ENCODE data around the gene DDAH1. TPM values are rescaled to one million over a fixed set of nuclear protein-coding genes. Genes with fewer than 3 reads are reported as not detected.

Gene DDAH1
- total and polyA plus RNA-seq, 2 donors (not counting 3 experiments of a cell fraction or from before 2014, with no cell fraction given) = 44.0 to 75.2 TPM

GRCh38 chr1:85339656-85340399 lies 125.1 kb downstream of the DDAH1 start:
- Histone ChIP-seq H3K27me3 (ENCODE audit: control insufficient read depth in 2 of 2, insufficient read depth in 2 of 2, low read length in 2 of 2) (no peaks in the 10 kb centered on the region), H3K4me1 (ENCODE audit: control insufficient read depth, extremely low read depth, insufficient read depth, low read length) (peaks cover 71% of the 10 kb centered on the region), H2AFZ (ENCODE audit: low read depth, low read length) (no peak overlapping the region), H3K79me2 (ENCODE audit: control insufficient read depth, insufficient read depth, low read length) (peaks cover 39% of the 10 kb centered on the region), H4K20me1 (replicated peaks; ENCODE audit: control insufficient read depth, extremely low read depth, insufficient read depth, low read length) (no peaks in the 10 kb centered on the region), H3K9me1 (replicated peaks; ENCODE audit: control insufficient read depth, extremely low read depth, insufficient read depth, low read length) (no peaks in the 10 kb centered on the region), H3K4me2 (ENCODE audit: insufficient read depth, low read length) (peak overlapping the region; percentile 3), H3K9ac (replicated peaks; ENCODE audit: extremely low read depth, insufficient read depth, low read length) (peak overlapping the region; percentile 11), H3K36me3 (ENCODE audit: control insufficient read depth in 2 of 2, extremely low read depth in 1 of 2, insufficient read depth in 2 of 2, low read length in 2 of 2) (no peaks in the 10 kb centered on the region), H3K9me3 (replicated peaks; ENCODE audit: control insufficient read depth, insufficient read depth, low read length) (no peaks in the 10 kb centered on the region), H3K27ac (ENCODE audit: insufficient read depth, low read depth, low read length) (peak overlapping the region; percentile 99), H3K4me3 (replicated peaks in 1 of 3; ENCODE audit: insufficient read depth in 1 of 3, low read depth in 1 of 3, low read length in 3 of 3) (no peak overlapping the region)
- TF ChIP-seq POLR2AphosphoS5 (IDR thresholded peaks at IDR 0.05; ENCODE audit: insufficient read depth, low read depth, low read length) (peak; percentile 1), EZH2 (IDR thresholded peaks at IDR 0.05; ENCODE audit: borderline replicate concordance, low read depth, low read length, severe bottlenecking) (no peak)
- FAIRE-seq (no peak), DNase-seq (ENCODE audit: low read depth, low spot score) (no peak)
- ChIA-PET CTCF (interaction anchor here (0.6 to 5.0 kb wide), 8 partner anchors 10 to 240 kb away, joined by 3 to 55 read pairs (median 4); partner anchors contain the start of gene C1orf52), POLR2A (interaction anchor here (0.6 to 2.1 kb wide), 4 partner anchors 10 to 242 kb away, joined by 3 to 10 read pairs (median 4); no protein-coding TSS in a partner anchor)
- dilution Hi-C loops (cut with MboI; ENCODE audit: extremely low pct_ligation_motif_present, low sequenced_read_pairs) = no loop called here
- intact Hi-C loops (cut with micrococcal nuclease) = no loop called here
- BruUV-seq (replicated peaks) = TSS peak; percentile 19

GRCh38 chr1:85339089-85339488 lies 125.9 kb downstream of the DDAH1 start:
- ChIA-PET POLR2A (interaction anchor here (0.6 to 1.4 kb wide), 4 partner anchors 9 to 243 kb away, joined by 3 to 10 read pairs (median 3); no protein-coding TSS in a partner anchor), CTCF (interaction anchor here (0.6 to 2.6 kb wide), 6 partner anchors 9 to 241 kb away, joined by 3 to 12 read pairs (median 4); partner anchors contain the start of gene C1orf52)
- intact Hi-C loops (cut with micrococcal nuclease) = no loop called here
- peaks cover 72% of the 10 kb centered on the region for H3K4me1 ChIP-seq (ENCODE audit: control insufficient read depth, extremely low read depth, insufficient read depth, low read length)
- no peaks in the 10 kb centered on the region for H4K20me1 ChIP-seq (replicated peaks; ENCODE audit: control insufficient read depth, extremely low read depth, insufficient read depth, low read length)
- TF ChIP-seq POLR2A (IDR thresholded peaks at IDR 0.05; ENCODE audit: low read depth, low read length) (no peak), JUN (IDR thresholded peaks at IDR 0.05; ENCODE audit: borderline replicate concordance, insufficient read depth, insufficient read length, low read depth) (peak; percentile 99), FOS (IDR thresholded peaks at IDR 0.05; ENCODE audit: borderline replicate concordance, insufficient read depth, low read length) (peak; percentile 94), GATA2 (IDR thresholded peaks at IDR 0.05; ENCODE audit: insufficient read depth, insufficient read length, low read depth, low read length) (peak; percentile 76)
- peak overlapping the region; percentile 11 for H3K9ac ChIP-seq (replicated peaks; ENCODE audit: extremely low read depth, insufficient read depth, low read length)
- H3K4me2 ChIP-seq (ENCODE audit: insufficient read depth, low read length) = peak overlapping the region; percentile 3
- BruUV-seq (replicated peaks) = no TSS peak
- H2AFZ ChIP-seq (ENCODE audit: low read depth, low read length) = no peak overlapping the region
- no peaks in the 10 kb centered on the region for H3K36me3 ChIP-seq (ENCODE audit: control insufficient read depth in 2 of 2, extremely low read depth in 1 of 2, insufficient read depth in 2 of 2, low read length in 2 of 2)
- dilution Hi-C loops (cut with MboI; ENCODE audit: extremely low pct_ligation_motif_present, low sequenced_read_pairs) = no loop called here
- peak overlapping the region; percentile 99 for H3K27ac ChIP-seq (ENCODE audit: insufficient read depth, low read depth, low read length)
- FAIRE-seq (peak; percentile 31), DNase-seq (ENCODE audit: low read depth, low spot score) (peak; percentile 90)
- no peak overlapping the region for H3K4me3 ChIP-seq (replicated peaks in 1 of 3; ENCODE audit: insufficient read depth in 1 of 3, low read depth in 1 of 3, low read length in 3 of 3)
- peaks cover 42% of the 10 kb centered on the region for H3K79me2 ChIP-seq (ENCODE audit: control insufficient read depth, insufficient read depth, low read length)
- no peaks in the 10 kb centered on the region for H3K27me3 ChIP-seq (ENCODE audit: control insufficient read depth in 2 of 2, insufficient read depth in 2 of 2, low read length in 2 of 2)
- H3K9me1 ChIP-seq (replicated peaks; ENCODE audit: control insufficient read depth, extremely low read depth, insufficient read depth, low read length) = no peaks in the 10 kb centered on the region
- H3K9me3 ChIP-seq (replicated peaks; ENCODE audit: control insufficient read depth, insufficient read depth, low read length) = no peaks in the 10 kb centered on the region
